Left renal pelvis (tissue), 4 donors: ENCODE results near the gene APCDD1. TPM values are rescaled to one million over a fixed set of nuclear protein-coding genes. Genes with fewer than 3 reads are reported as not detected.
"Not testable (repeated sequence)": the region's sequence is repeated elsewhere in the genome, so short reads cannot be mapped to it uniquely, and the experiment has no call there.

Experiments
- DNase-seq, 4 donors: peaks; one replicate each; pipeline ENCODE4 v3.0.0-alpha.2; 2013; ENCODE audit warnings: low read depth in 4 of 4, low spot score in 3 of 4
- polyA plus RNA-seq, 4 donors: library from polyadenylated mRNA; unstranded; fragments of 120-200 nt; gene quantifications; one replicate each; pipeline ENCODE4 v1.2.1, GENCODE V29; 2013; ENCODE audit not compliant: insufficient read length in 4 of 4

APCDD1 gene
- polyA plus RNA-seq, 4 donors: 93.6 to 148 (median 104) TPM

DNA sequence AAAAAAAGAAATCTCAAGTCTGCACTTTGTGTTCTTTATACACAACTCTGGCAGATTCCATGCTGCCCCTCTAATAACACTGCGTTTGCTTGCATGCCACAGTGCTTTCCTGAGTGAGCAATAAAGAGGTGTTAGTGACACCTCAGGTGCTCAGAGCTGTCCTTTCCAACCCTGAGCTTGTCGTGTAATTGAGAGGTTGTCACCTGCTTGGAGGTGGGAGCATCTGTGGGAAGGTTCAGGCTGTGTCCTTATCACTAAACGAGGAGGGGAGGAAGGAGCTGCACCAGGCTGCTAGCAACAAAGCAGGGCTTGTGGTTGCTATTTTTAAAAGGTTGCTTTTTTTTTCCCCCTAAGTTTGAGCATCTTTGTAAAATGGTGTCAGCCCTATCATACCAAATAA lies 31.9 kb downstream of the APCDD1 start:
- DNase-seq: no peak

DNA sequence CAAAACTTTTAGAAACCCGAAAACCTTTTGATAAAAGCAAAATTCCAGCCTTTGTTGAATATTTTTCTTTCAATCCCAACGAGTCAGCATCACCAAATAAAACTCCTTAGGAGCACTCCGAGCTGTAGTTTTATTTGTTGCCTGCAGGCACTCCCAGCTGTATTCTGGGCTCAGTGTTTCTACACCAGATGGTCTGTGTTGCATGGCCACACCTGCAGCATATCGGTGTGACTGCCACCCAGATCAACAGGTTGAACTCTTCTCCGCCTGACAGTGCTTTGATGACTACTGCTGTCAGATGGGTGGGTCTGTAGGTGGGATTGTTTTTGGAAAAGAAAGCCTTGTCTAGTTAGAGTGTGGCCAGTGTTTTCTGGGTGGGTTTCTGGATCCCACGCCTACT lies 32.7 kb downstream of the APCDD1 start:
- no peak for DNase-seq

DNA sequence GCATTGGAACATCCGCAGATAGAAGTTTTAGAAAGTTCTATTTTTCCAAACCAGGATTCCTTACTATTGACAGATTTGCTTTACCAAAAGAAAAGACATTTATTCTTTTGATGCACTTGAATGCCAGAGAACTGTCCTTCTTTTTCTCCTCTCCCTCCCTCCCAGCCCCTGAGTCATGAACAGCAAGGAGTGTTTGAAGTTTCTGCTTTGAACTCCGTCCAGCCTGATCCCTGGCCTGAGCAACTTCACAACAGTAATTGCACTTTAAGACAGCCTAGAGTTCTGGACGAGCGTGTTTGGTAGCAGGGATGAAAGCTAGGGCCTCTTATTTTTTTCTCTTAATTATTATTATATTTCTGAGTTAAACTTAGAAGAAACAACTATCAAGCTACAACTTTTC lies 33.6 kb downstream of the APCDD1 start:
- no peak for DNase-seq

DNA sequence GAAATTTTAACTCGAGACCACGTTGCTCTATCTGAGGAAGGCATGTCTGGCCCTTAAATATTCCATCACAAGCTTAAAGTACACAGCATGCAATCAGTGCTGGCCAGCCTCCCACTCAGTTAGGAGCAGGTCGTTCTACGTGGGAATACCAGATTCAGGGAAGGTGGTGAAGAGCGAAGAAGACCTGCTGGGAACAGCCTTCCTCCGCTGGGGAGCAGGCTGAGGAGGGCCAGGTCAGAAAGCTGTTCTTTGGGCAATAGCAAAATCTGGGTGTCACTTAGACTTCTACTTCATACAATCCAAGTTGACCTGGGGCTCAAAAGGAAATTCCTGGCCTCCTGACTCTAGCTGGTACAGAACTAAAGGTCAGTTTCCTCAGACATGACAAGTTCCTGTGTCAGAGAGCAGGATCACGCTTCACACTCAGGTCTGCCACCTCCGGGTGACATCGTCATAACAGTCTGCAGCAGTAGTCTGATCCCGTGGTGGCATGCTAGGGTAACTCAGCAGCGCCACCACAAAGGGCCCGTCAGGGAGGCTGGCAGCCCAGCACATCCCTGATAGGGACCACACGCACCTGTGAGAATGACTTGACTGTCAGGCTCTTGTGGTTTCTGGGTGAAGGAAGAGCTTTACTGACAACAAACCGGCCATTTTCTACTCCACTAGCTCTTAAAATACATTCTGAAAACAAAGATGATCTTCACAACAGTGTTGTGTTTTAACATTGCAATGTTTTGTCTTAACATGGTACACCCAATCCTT lies 36.1 kb downstream of the APCDD1 start:
- no peak for DNase-seq

DNA sequence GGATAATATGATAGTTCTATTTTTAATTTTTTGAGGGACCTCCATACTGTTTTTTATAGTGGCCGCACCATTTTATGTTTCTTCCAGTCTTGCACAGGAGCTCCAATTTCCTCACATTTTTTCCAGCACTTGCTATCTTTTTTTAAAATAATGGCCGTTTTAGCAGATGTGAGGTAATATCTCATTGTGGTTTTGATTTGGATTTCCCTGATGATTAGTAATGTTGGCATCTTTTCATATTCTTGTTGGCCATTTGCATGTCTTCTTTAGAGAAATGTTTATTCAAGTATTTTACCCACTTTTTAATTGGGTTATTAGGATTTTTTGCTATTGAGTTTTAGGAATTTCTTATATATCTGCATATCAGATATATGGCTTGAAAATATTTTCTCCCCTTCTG lies 41.5 kb downstream of the APCDD1 start:
- DNase-seq: no peak

DNA sequence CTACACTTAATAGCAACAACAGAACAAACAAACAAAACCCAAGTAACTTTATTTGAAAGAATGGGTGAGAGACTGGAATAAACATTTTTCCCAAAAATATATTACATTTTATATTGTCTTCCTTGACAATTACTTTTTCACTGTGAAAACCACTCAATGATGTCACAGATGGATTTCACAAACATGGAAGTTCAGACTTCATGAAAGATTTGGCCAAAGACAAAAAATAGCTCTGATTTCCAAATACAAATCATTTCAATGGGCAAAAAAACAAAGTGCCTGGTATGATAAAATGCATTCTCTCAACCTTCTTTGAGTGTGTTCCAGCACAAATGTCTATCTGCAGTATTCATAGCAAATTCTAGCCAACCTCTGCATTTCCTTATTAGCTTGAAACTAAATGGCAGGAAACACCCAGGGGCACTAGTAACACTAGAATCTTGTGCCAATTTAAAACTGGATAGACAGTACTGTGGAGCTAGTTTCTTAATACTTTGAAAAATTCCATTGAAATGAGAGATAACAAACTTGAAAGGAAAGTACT lies 42.8 kb downstream of the APCDD1 start:
- DNase-seq: no peak

DNA sequence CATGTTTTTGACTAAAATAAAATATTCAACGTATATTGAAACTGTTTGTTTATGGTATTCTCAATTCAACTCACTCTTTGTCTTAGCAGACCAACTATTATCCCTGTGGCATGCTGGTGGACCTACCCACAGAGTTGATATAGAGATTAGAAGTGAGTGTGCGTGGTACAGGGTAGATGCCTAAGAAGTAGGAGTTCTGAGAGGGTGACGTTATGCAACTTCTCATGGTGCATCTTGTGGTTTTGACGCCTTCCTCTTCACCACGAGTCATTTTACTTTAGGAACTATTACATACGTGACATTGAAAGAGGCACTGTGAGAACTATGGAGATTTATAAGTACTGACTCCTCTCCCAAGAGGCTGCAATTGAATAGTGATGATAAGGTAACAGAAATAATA lies 44.8 kb downstream of the APCDD1 start:
- DNase-seq: no peak

DNA sequence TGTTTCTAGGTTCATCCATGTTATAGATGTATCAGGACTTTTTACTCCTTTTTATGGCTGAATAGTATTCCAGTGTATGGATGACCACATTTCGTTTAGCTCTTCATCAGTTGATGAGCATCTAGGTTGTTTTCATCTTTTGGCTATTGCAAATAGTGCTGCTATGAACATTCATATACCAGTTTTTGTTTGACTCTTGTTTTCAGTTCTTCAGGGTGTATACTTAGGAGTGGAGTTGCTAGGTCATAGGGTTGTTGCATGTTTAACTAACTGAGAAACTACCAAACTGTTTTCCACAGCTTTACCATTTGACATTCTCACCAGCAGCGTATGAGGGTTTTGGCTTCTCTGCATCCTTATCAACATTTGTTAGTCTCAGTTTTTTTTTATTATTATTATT lies 45.6 kb downstream of the APCDD1 start:
- no peak for DNase-seq

DNA sequence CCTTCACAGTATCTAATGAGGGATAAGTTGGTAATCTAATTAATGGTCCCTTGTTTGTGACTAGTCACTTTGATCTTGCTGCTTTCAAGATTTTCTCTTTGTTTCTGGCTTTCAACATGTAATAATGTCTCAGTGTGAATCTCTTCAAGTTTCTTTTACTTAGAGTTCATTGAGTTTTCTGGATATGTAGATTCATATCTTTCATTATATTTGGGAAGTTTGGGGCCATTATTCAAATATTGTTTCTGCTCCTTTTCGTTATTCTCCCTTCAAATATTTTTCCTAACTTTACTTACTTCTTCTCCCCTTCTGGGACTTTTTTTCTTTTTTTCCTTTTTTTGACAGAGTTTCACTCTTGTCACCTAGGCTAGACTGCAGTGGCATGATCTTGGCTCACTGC lies 50.3 kb downstream of the APCDD1 start:
- no peak for DNase-seq

DNA sequence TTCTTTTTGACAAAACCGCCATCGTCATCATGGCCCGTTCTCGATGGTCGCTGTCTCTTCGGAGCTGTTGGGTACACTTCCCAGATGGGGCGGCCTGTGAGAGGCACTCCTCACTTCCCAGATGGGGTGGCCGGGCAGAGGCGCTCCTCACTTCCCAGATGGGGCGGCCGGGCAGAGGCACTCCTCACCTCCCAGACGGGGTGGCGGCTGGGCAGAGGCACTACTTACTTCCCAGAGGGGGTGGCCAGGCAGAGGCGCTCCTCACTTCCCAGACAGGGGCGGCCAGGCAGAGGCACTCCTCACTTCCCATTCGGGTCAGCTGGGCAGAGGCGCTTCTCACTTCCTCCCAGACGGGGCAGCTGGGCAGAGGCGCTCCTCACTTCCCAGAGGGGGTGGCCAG lies 51.5 kb downstream of the APCDD1 start:
- not testable (repeated sequence) for DNase-seq

DNA sequence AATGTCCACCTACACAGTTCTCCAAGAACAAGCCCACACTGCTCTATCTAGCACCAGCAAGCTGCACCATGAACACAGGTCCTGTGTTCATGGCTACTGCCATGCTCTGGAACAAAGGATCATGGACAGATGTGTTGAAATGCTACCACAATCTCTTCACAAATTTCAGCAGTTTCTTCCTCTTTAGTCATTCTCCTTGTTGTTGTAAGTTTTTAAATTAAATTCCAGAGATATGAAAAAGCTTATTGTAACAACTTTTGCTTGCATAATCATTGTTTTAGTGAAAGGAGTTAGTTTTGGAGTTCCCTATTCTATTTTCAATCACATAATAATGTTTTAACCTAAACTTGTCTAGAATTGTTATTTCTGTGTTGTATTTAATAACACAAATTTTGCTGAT lies 54.2 kb downstream of the APCDD1 start:
- DNase-seq: no peak

DNA sequence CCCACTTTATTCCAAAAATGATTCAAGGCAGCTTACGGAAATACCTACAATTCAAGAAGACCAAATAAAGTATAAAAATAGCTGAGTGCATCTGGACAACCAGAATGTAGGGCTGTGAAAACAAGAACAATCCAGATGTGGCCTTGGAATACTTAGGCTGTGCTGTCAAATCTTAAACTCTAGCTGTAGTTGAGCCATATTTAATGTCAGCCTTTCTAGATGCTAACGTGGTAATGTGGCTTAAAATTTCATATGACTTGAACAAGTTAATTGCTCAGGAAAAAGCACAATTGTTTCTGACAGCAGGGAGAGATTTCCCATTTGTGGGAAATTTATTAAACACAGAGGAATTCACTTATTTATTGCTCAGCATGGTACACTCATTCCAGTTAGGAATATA lies 56.8 kb downstream of the APCDD1 start:
- no peak for DNase-seq

DNA sequence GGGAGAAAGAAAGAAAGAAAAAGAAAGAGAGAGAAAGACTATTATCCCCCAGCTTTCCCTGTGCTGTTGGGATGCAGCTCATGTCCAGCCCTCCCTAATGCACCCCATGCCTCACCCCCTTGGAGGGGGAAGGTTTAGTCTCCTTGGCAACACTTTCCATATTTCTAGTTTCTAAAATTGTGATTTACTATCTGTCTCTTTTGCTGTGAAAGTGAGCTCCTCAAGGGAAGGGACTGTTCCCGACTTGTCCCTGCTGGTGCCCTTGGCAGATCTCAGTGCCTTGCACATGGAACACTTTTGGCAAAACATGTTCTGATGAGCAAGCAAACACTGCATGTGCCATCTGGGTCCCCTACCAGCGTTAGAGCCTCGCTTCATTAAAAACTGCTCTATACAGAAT lies 59.6 kb downstream of the APCDD1 start:
- no peak for DNase-seq

DNA sequence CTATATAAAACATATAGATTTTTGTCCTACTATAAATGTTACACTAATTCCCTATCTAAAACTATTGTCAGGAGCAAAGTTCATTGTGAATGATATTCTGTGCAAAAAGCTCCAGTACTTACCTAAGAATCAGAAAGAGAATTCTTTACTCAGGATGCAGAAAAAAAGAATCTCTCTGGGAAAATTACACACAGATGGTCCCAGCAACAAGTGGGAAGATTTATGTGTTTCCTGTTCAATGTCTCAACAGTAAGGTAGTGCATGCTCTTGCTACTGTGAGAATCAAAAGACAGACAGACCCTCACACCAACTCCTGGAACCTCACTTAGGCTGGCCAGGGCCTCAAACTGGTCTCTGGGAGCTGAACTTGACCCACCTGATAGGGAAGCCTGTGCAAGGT lies 60.2 kb downstream of the APCDD1 start:
- DNase-seq: no peak

DNA sequence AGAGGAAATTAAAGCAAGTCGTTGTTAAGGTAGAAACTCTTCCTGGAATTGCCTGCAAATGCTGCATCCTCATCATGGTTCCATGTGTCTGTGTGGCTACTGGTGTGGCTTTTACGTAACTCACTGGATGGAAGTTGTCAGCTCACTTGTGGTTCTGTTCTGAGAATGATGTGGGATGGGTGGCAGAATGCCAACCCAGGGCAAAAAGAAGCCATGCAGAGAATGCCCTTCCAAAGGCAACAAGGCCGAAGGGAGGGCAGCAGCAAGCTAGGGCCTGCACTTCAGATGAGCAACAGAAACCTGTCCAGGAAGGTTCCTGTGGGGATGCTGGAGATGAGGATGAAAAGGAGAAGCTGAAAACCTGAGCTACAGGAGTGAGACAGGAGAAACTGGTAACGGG lies 61.0 kb downstream of the APCDD1 start:
- DNase-seq: no peak

DNA sequence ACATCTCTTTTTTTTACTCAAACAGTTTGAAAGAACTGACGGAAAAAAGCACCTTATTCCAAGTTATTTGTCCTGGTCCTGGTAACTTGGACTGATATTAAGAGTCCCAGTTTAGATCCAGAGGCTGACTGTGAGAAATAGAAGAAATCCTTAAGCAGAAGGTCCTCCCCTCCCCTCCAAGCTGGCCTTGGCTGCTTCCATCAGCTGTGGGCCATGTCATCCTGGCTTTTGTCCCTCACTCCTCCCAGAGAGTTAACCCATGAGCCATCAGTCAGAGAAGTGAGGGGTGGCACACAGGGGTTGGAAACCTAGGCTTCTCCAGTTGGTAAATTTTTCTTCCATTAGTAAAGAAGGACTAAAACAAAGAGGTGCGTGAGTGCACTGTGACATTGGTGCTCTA lies 61.6 kb downstream of the APCDD1 start:
- no peak for DNase-seq

DNA sequence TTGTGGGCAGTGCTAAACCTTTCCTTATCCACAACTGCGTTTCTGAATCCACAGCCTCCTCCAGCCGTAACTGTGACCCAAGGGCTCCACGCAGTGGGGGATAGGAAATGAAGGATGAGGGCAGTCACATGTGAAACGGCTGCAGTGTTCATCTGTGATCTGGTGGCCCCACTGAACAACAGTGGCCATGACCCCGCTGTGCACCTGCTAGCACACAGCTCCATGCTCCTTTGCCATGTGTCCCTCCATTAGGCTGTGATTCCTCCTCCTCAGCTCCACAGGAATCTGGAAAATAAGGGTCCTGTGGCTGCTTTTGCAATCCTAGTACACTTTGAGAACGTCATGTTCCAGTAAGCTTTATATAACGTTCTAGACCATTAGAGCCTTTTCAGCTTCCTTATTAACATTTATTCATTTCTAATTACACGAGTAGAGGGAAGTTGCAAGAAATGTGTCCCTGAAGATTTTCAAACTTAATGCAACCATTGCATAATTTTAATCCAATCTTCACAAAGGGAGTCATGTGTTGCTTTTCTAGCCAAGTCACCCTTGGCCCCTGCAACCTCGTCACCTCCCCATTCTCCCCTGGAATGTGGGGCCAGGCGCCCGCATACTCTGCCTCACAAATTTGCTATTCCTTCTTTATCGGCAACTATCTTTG lies 64.3 kb downstream of the APCDD1 start:
- DNase-seq: peak in 2 of 4 donors; percentile 49 to 53

DNA sequence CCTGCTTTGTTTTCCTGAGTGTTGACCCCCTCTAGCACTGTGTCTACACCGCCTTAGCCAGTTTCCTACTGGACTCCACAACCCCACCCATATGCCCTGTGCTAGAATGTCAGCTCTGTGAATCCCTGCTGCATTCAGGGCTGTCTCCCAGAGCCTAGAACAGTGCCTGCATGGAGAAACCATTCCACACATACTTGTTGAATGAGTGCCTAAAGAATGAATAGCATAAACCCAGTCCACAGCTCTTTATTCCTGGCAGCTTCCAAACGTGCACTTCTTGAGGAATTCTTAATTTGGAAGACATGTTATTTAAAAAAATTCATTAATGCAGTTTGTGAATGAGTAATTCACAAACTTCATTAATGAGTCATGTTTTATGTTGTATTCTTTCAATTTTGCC lies 64.9 kb downstream of the APCDD1 start:
- no peak for DNase-seq

DNA sequence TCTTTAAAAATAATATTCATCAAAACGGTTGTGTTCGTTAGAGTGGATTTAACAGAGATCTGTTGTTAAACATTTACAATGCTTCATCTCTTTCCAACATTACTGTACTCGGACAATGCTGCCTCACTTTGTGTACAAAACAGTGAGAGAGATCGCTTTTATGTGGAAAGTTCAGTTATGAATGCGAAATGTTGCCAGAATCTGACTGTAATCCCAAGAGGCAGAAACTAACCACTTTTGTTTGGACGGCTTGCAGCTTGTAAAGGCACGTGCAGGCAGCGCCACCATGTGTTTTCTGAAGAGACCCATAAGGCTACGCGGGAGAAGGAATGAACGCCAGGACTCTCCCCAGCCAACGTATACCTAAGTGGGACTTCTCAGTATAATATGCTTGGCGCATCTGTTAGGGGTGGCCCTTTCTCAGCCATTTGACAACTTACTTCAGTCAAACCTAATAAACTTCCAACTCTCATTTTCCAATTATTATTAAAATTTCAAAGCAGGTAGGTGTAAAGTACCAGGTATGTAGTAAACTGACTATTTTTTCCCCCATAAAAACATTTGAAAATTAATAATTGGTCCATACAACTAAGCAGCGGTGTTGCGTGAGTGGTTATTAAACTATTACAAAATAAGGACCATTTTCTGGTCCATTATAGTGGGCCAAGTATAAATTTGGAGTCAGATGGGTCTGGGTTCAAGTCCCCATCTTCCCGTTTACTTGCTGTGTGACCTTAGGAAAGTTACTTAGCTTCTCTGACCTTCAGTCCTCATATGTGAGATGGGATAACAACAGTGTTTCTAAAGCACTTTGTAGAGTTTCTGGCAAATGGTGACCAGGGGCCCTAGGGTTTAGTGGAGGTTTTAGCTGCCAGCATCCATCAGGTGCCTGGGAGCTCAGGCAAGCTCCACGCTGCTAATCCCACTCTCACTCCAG lies 65.8 kb downstream of the APCDD1 start:
- peak; percentile 64 to 75 (median 68) for DNase-seq

DNA sequence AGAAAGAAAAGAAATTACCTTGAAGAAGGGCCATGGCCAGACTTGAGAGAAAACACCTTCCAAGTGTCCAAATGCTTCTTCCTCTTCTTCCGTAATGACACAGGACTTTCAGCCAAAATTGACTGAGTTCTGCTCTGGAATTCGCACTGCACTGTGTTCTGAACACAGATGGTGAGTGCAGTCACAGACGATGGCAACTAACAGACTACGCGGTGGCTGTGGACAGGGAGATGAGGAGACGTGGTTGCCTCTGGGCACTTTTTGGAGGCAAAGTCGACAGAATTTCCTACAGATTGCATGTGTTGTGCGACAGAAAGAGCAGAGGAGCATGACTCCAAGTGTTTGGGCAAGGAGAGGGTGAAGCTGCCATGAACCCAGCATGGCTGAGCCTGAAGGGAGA lies 67.1 kb downstream of the APCDD1 start:
- no peak for DNase-seq

DNA sequence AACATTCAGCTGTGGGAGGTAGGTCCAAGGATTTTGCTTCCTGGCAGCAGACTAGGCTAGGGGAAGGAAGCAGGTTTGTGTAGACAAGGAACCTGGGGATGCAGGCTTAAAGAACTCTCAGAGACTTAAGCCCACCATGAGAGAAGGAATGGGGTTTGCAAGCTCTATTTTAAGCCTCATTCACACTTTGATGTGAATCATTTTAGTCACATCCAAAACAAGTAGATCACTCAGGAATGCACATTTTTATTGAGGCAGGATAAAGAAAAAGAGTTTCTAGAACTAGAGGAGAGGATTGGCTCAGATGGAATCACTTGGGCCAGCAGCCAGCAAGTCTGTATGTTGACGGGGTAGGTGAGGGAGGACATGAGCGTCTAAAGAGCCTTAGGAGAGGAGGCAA lies 68.1 kb downstream of the APCDD1 start:
- no peak for DNase-seq
